Ishikawa (cell line): ENCODE results near the gene PRDM1.

ENCODE experiments used
- MAX ChIP-seq: IDR thresholded peaks from 2 replicates; pipeline ENCODE4 v1.6.1; 2012
- TF ChIP-seq, protein P1 (sequence below): IDR thresholded peaks from 2 replicates; pipeline ENCODE4 v1.6.1; 2012; ENCODE audit warnings: low read depth, mild to moderate bottlenecking

GRCh38 chr6:106098383-106099234, 12.5 kb downstream of the PRDM1 start:
- TF ChIP-seq MAX = no peak
- TF ChIP-seq, protein P1, sequence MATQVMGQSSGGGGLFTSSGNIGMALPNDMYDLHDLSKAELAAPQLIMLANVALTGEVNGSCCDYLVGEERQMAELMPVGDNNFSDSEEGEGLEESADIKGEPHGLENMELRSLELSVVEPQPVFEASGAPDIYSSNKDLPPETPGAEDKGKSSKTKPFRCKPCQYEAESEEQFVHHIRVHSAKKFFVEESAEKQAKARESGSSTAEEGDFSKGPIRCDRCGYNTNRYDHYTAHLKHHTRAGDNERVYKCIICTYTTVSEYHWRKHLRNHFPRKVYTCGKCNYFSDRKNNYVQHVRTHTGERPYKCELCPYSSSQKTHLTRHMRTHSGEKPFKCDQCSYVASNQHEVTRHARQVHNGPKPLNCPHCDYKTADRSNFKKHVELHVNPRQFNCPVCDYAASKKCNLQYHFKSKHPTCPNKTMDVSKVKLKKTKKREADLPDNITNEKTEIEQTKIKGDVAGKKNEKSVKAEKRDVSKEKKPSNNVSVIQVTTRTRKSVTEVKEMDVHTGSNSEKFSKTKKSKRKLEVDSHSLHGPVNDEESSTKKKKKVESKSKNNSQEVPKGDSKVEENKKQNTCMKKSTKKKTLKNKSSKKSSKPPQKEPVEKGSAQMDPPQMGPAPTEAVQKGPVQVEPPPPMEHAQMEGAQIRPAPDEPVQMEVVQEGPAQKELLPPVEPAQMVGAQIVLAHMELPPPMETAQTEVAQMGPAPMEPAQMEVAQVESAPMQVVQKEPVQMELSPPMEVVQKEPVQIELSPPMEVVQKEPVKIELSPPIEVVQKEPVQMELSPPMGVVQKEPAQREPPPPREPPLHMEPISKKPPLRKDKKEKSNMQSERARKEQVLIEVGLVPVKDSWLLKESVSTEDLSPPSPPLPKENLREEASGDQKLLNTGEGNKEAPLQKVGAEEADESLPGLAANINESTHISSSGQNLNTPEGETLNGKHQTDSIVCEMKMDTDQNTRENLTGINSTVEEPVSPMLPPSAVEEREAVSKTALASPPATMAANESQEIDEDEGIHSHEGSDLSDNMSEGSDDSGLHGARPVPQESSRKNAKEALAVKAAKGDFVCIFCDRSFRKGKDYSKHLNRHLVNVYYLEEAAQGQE = no peak
